Measurements from ENCODE around the gene OR5AU1. TPM values are rescaled to one million over a fixed set of nuclear protein-coding genes. Genes with fewer than 3 reads are reported as not detected.

The OR5AU1 gene
- total and polyA plus RNA-seq, 2 of the 13 experiments (the other 11 are each of a cell fraction or from before 2014, with no cell fraction given): not detected

- TF ChIP-seq BCLAF1 (IDR thresholded peaks at IDR 0.05) (no peak), ZNF761 (CRISPR knock-in tag; conservative IDR thresholded peaks at IDR 0.05) (peak; percentile 58; the same call in 1 of the 2 replicates), NFAT5 (CRISPR knock-in tag; IDR thresholded peaks at IDR 0.05) (0 out of 2 replicates have a peak, but pooled peaks have one; percentile 13), HDAC2 (CRISPR knock-in tag; IDR thresholded peaks at IDR 0.05) (peak; percentile 28; the same call in 1 of the 2 replicates), MXI1 (IDR thresholded peaks at IDR 0.05; ENCODE audit: borderline replicate concordance, low read depth, low read length) (no peak), BHLHE40 (IDR thresholded peaks at IDR 0.05; ENCODE audit: low read length) (no peak), ZNF746 (CRISPR knock-in tag; IDR thresholded peaks at IDR 0.05) (no peak), ZNF776 (CRISPR knock-in tag; IDR thresholded peaks at IDR 0.05) (no peak), HOMEZ (CRISPR knock-in tag; IDR thresholded peaks at IDR 0.05; ENCODE audit: low read depth) (no peak), MAFF (IDR thresholded peaks at IDR 0.05; ENCODE audit: low read depth, low read length) (no peak), ZFP36L1 (CRISPR knock-in tag; IDR thresholded peaks at IDR 0.05) (no peak), KDM2A (CRISPR knock-in tag; IDR thresholded peaks at IDR 0.05; ENCODE audit: borderline replicate concordance, low read depth) (peak; percentile 28; the same call in 1 of the 2 replicates), ZMAT5 (CRISPR knock-in tag; IDR thresholded peaks at IDR 0.05; ENCODE audit: borderline replicate concordance, low read depth) (no peak), SNAPC4 (CRISPR knock-in tag; IDR thresholded peaks at IDR 0.05) (no peak)
Observed at GRCh38 chr14:21203470-21204166, 47.8 kb upstream of the OR5AU1 start (continued).
